RWPE2 (cell line): ENCODE data around the gene CBX4.
A peak's percentile ranks its signal among the peaks of the same experiment; 100 is the strongest.

Experiments used
- ATAC-seq: fragments of 200-7000 bp; cut with Tn5 transposase; 3 replicates; pipeline ENCODE4 v1.9.1; 2021; ENCODE audit warnings: low read depth
- DNase-seq: peaks from one replicate; pipeline ENCODE4 v3.0.0-alpha.2; 2020; ENCODE audit warnings: low spot score
- H3K27ac ChIP-seq: fragments of 450-650 bp; 2 replicates; pipeline ENCODE4 v1.5.1; 2017; ENCODE audit warnings: mild to moderate bottlenecking; ENCODE audit not compliant: poor library complexity, severe bottlenecking
- H3K27me3 ChIP-seq: fragments of 250-450 bp; sonication (Bioruptor Pico); 2 replicates; pipeline ENCODE4 v1.5.1; 2021; ENCODE audit warnings: mild to moderate bottlenecking, moderate library complexity; ENCODE audit not compliant: insufficient read depth, poor library complexity, severe bottlenecking
- H3K36me3 ChIP-seq: fragments of 250-450 bp; sonication (Bioruptor Pico); 2 replicates; pipeline ENCODE4 v1.5.1; 2020; ENCODE audit warnings: low read depth, mild to moderate bottlenecking, moderate library complexity
- H3K4me1 ChIP-seq: fragments of 250-450 bp; sonication (Bioruptor Pico); 2 replicates; pipeline ENCODE4 v1.5.1; 2021; ENCODE audit warnings: mild to moderate bottlenecking, moderate library complexity; ENCODE audit not compliant: insufficient read depth, poor library complexity, severe bottlenecking
- H3K4me3 ChIP-seq: fragments of 250-450 bp; sonication (Bioruptor Pico); 2 replicates; pipeline ENCODE4 v1.5.1; 2021; ENCODE audit warnings: mild to moderate bottlenecking, moderate library complexity; ENCODE audit not compliant: severe bottlenecking
- H3K9me3 ChIP-seq: fragments of 250-450 bp; sonication (Bioruptor Pico); 2 replicates; pipeline ENCODE4 v1.5.1; 2021; ENCODE audit warnings: mild to moderate bottlenecking, moderate library complexity; ENCODE audit not compliant: severe bottlenecking
- TF ChIP-seq, protein P1 (sequence below): fragments of 450-650 bp; IDR thresholded peaks from one replicate; pipeline ENCODE4 v1.5.1; 2017; ENCODE audit warnings: mild to moderate bottlenecking, moderate library complexity; ENCODE audit not compliant: poor library complexity, severe bottlenecking

Gene CBX4

DNA sequence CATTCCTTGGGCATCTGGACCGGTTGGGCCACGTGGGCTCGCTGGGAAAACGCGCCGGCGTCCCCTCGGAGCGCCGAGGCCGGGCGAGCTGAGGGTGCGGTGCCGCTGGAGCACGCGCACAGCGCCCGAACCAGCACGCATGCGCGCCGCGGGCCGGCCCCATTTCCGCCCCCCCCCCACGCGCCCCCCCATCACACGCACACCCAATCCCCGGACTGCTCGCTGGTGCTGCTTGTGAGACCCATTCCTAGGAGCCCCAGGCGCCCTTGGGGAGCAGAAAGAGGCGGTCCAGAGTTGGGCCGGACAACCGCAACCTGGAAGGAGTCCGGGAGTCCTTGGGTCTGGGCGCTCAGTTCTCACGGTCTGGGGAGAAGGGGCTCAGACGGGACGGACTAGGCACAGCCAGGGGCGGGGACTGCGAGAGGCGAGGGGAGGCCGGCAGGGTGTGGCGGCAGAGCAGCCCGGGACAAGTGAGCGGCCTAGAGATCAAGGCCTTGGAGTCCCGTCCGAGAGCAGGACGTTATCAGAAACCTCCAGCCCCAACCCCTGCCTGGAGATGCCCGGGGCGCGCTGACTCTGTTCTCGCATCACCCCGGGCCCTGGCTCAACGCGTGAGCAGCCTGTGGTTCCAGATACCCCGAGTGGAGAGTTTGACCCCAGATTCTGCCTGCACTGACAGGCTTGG is 36.4 kb downstream of the CBX4 start:
- H3K4me1 ChIP-seq, result peaks cover 3% of the 10 kb centered on the region
- H3K4me3 ChIP-seq, result no peak overlapping the region
- no peaks in the 10 kb centered on the region for H3K36me3 ChIP-seq
- TF ChIP-seq, protein P1, sequence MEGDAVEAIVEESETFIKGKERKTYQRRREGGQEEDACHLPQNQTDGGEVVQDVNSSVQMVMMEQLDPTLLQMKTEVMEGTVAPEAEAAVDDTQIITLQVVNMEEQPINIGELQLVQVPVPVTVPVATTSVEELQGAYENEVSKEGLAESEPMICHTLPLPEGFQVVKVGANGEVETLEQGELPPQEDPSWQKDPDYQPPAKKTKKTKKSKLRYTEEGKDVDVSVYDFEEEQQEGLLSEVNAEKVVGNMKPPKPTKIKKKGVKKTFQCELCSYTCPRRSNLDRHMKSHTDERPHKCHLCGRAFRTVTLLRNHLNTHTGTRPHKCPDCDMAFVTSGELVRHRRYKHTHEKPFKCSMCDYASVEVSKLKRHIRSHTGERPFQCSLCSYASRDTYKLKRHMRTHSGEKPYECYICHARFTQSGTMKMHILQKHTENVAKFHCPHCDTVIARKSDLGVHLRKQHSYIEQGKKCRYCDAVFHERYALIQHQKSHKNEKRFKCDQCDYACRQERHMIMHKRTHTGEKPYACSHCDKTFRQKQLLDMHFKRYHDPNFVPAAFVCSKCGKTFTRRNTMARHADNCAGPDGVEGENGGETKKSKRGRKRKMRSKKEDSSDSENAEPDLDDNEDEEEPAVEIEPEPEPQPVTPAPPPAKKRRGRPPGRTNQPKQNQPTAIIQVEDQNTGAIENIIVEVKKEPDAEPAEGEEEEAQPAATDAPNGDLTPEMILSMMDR, result no peak
- no peak overlapping the region for H3K27ac ChIP-seq
- peaks cover 100% of the 10 kb centered on the region for H3K27me3 ChIP-seq
- no peak for ATAC-seq
- H3K9me3 ChIP-seq, result no peaks in the 10 kb centered on the region
- no peak for DNase-seq

DNA sequence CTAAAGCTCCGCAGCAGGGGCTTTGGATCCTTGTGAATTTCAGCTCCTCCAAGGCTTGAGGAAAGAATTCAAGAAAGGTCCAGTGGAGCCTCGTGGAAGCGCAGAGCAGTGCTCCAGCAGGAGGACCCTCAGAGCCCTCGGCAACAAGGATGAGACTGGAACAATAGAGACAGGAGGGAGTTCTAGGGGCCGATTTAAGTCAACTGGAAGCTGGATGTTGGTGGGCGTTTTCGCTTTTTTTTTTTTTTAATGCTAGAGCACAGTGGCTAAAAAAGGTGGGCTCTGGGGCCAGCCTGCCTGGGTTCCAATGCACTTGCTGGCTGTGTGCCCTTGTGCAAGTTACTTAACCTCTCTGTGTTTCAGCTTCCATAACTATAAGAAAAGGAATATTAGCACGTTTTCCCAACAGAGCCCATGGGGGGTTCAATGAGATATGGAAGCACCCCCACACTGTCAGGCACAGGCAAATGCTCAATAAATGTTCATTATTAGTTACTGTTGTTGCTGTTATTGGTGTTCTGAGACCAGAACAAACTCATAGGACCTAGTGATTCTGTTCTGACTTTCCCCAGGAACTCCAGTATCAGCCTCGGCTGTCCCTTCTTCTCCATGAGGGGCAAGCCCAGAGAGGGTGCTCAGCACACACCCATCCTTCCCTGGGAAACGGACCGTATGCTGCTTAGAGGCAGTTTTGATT is 37.1 kb downstream of the CBX4 start:
- Histone ChIP-seq H3K9me3 (no peaks in the 10 kb centered on the region), H3K4me3 (no peak overlapping the region), H3K36me3 (no peaks in the 10 kb centered on the region), H3K27ac (no peak overlapping the region), H3K27me3 (peaks cover 96% of the 10 kb centered on the region), H3K4me1 (peaks cover 3% of the 10 kb centered on the region)
- DNase-seq (no peak), ATAC-seq (no peak)
- TF ChIP-seq, protein P1, result no peak

- DNase-seq (no peak), ATAC-seq (no peak)
- H3K36me3 ChIP-seq, result no peaks in the 10 kb centered on the region
- H3K27ac ChIP-seq, result no peak overlapping the region
- H3K4me1 ChIP-seq, result peaks cover 3% of the 10 kb centered on the region
- H3K4me3 ChIP-seq, result no peak overlapping the region
- TF ChIP-seq, protein P1, result no peak
- no peaks in the 10 kb centered on the region for H3K9me3 ChIP-seq
- peaks cover 88% of the 10 kb centered on the region for H3K27me3 ChIP-seq
Observed at GRCh38 chr17:79801156-79802038, 37.8 kb downstream of the CBX4 start.

DNA sequence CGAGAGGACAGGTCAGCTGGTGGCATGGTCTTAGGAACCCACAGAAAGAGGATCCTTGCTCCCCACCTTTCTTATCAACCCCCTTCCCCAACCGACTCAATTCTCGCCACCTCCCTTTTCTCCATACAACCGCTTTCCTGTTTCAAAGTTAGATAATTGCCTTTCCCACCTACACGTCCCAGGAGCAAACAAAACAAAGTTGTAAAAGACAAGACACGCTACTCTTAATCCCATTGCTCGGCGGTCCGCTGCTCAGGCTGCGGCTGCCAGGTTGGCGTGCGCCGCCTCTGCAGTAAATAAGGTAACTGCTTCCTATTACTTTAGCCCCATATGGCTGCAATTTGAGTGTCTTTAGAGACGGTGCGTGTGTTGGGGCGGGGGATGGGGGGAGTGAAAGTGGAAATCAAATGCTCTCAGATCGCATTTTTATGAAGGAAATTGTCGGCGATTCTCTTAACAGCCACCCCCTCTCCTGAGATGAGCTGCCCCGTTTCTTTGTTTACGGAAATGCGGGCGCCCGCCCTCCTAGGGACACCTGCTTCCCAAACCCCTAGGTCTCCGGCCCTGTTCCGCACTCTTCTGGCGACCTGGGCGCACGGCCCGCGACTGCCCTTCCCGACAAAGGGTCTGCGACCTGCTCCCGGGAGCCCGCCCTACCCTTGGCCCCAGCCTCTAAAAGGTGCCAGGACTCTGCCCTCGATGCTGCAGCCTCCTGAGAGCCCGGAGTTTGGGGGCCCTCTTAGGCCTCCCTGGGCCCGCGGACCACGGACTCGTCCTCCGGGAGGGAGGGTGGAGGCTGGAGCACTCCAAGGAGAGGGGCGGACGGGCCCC is 38.7 kb downstream of the CBX4 start:
- ATAC-seq (peak; percentile 31; the same call in 2 of the 3 replicates), DNase-seq (no peak)
- TF ChIP-seq, protein P1, result no peak
- H3K4me1 ChIP-seq, result peaks cover 3% of the 10 kb centered on the region
- no peak overlapping the region for H3K4me3 ChIP-seq
- peaks cover 79% of the 10 kb centered on the region for H3K27me3 ChIP-seq
- no peak overlapping the region for H3K27ac ChIP-seq
- H3K9me3 ChIP-seq, result no peaks in the 10 kb centered on the region
- H3K36me3 ChIP-seq, result 0 out of 2 replicates have a peak, but pooled peaks cover 4% of the 10 kb centered on the region
